ENCODE results near the gene JAZF1. TPM values are rescaled to one million over a fixed set of nuclear protein-coding genes. Genes with fewer than 3 reads are reported as not detected.

The JAZF1 gene
- total and polyA plus RNA-seq, 2 of the 4 experiments (the other 2 are of a cell fraction): 8.4 to 10.5 TPM

DNA sequence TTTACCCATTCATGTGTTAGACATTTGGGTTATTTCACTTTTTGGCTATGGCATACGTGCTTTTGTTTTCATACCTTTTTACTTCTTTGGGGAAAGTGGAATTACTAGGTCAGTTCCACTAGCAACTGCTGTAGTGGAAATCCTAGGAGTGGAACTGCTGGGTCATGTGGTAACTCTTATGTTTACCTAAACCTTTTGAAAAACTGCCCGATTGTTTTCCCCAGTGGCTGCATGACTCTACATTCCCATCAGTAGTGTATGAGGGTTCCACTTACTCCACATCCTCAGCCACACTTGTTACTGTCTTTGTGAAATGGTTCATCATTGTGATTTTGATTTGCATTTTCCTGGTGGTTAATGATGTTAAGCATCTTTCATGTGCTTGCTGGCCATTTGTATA lies 358.4 kb downstream of the JAZF1 start:
- Histone ChIP-seq H3K4ac (ENCODE audit: low read depth, low read length) (no peak overlapping the region), H3K4me2 (ENCODE audit: low read depth, low read length) (no peak overlapping the region), H3K4me1 (ENCODE audit: control insufficient read depth, insufficient read depth, low read length) (no peaks in the 10 kb centered on the region), H2BK15ac (ENCODE audit: low read depth, low read length) (no peak overlapping the region), H2AK5ac (ENCODE audit: low read depth, low read length) (no peak overlapping the region), H2BK120ac (ENCODE audit: low read depth, low read length) (no peak overlapping the region), H2AFZ (replicated peaks; ENCODE audit: low read length, poor library complexity) (no peak overlapping the region), H3K36me3 (ENCODE audit: control insufficient read depth, insufficient read depth, low read length) (0 out of 2 replicates have a peak, but pooled peaks cover 5% of the 10 kb centered on the region), H3K9me3 (ENCODE audit: control insufficient read depth, insufficient read depth, low read length) (no peaks in the 10 kb centered on the region), H3K56ac (ENCODE audit: extremely low read depth, insufficient read depth, low read length) (no peak overlapping the region), H3K4me3 (ENCODE audit: insufficient read depth, low read depth, low read length) (no peak overlapping the region), H4K8ac (ENCODE audit: low read depth in 2 of 2, low read length in 2 of 2) (no peak overlapping the region), H3K9me1 (ENCODE audit: insufficient read depth, low read length) (no peaks in the 10 kb centered on the region), H2BK20ac (ENCODE audit: low read depth, low read length) (no peak overlapping the region), H4K91ac (ENCODE audit: insufficient read depth, low read depth, low read length) (no peak overlapping the region), H4K5ac (ENCODE audit: low read depth, low read length) (no peak overlapping the region), H3K18ac (ENCODE audit: low read depth, low read length) (no peak overlapping the region), H2AK9ac (replicated peaks; ENCODE audit: low read depth, low read length, poor library complexity) (no peak overlapping the region), H3K79me1 (ENCODE audit: low read depth in 1 of 2, low read length in 2 of 2) (peaks cover 5 to 6% of the 10 kb centered on the region in 2 experiments; a peak in 3 of 4 replicates), H3K27ac (ENCODE audit: insufficient read depth, low read length) (no peak overlapping the region), H2BK5ac (ENCODE audit: low read depth, low read length, poor library complexity, severe bottlenecking) (no peak overlapping the region), H3K14ac (replicated peaks; ENCODE audit: low read depth, low read length) (no peak overlapping the region), H3K9ac (ENCODE audit: low read depth, low read length) (no peak overlapping the region), H4K20me1 (ENCODE audit: insufficient read depth, low read length) (no peaks in the 10 kb centered on the region; the same call in 1 of the 2 replicates), H3K23ac (ENCODE audit: low read depth, low read length) (no peak overlapping the region), H3K27me3 (ENCODE audit: control insufficient read depth, insufficient read depth, low read length) (no peaks in the 10 kb centered on the region)
- BruUV-seq (replicated peaks): no TSS peak
- TF ChIP-seq NFE2L2 (IDR thresholded peaks at IDR 0.05; ENCODE audit: low read depth, low read length): no peak
- no peak for TF ChIP-seq CEBPB (IDR thresholded peaks at IDR 0.05; ENCODE audit: low read depth, low read length)
- TF ChIP-seq, protein P1, sequence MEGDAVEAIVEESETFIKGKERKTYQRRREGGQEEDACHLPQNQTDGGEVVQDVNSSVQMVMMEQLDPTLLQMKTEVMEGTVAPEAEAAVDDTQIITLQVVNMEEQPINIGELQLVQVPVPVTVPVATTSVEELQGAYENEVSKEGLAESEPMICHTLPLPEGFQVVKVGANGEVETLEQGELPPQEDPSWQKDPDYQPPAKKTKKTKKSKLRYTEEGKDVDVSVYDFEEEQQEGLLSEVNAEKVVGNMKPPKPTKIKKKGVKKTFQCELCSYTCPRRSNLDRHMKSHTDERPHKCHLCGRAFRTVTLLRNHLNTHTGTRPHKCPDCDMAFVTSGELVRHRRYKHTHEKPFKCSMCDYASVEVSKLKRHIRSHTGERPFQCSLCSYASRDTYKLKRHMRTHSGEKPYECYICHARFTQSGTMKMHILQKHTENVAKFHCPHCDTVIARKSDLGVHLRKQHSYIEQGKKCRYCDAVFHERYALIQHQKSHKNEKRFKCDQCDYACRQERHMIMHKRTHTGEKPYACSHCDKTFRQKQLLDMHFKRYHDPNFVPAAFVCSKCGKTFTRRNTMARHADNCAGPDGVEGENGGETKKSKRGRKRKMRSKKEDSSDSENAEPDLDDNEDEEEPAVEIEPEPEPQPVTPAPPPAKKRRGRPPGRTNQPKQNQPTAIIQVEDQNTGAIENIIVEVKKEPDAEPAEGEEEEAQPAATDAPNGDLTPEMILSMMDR (conservative IDR thresholded peaks at IDR 0.05; ENCODE audit: low read depth, low read length): no peak
- DNase-seq: no peak
- POLR2A ChIA-PET (ENCODE audit: unreplicated experiment): no interaction called here
- ATAC-seq (ENCODE audit: low read depth): no peak; the same call in 1 of the 2 replicates
- no CpG with 5 or more reads among the region's 2 CpGs for WGBS, 2 experiments (ENCODE audit: extremely low coverage in 2 of 2, insufficient read length in 1 of 2)
- dilution Hi-C loops (cut with HindIII; ENCODE audit: low sequenced_read_pairs, unreplicated experiment): no loop called here
- CTCF ChIA-PET: no interaction called here
- intact Hi-C loops (cut with micrococcal nuclease): no loop called here
- in situ Hi-C loops (cut with MboI; ENCODE audit: low sequenced_read_pairs): no loop called here

Measured in IMR-90 (cell line).